ENCODE measurements around the gene HCN2.
"Not testable (repeated sequence)": the region's sequence is repeated elsewhere in the genome, so short reads cannot be mapped to it uniquely, and the experiment has no call there.

The HCN2 gene

GRCh38 chr19:584240-585001 lies 5.3 kb upstream of the HCN2 start:
- Histone ChIP-seq H3K18ac (ENCODE audit: low read depth in 1 of 2, low read length in 2 of 2) (peak overlapping the region in 1 of 2 experiments; percentile 26), H3K27me3 (ENCODE audit: control insufficient read depth in 1 of 2, insufficient read depth in 1 of 2, low read length in 2 of 2) (peaks cover 8 to 14% of the 10 kb centered on the region in 2 experiments), H3K79me1 (replicated peaks; ENCODE audit: low read length, poor library complexity, severe bottlenecking) (peaks cover 19% of the 10 kb centered on the region), H4K91ac (ENCODE audit: low read length) (peak overlapping the region; percentile 0), H2AFZ (ENCODE audit: low read depth, low read length) (no peak overlapping the region), H3K4me1 (ENCODE audit: control insufficient read depth, insufficient read depth, low read depth, low read length) (peaks cover 76% of the 10 kb centered on the region), H4K8ac (ENCODE audit: low read length) (peak overlapping the region; percentile 48), H3K9ac (ENCODE audit: low read length) (no peak overlapping the region), H3K27ac (ENCODE audit: low read length, poor library complexity, severe bottlenecking) (no peak overlapping the region), H3K9me3 (ENCODE audit: control insufficient read depth, low read length) (no peaks in the 10 kb centered on the region), H3K14ac (ENCODE audit: low read length in 2 of 2) (no peak overlapping the region), H2BK5ac (ENCODE audit: low read depth, low read length, poor library complexity, severe bottlenecking) (no peak overlapping the region), H3K36me3 (ENCODE audit: control insufficient read depth in 1 of 2, insufficient read depth in 2 of 2, low read depth in 1 of 2, low read length in 2 of 2) (peaks cover 28 to 61% of the 10 kb centered on the region in 2 experiments), H3K4me2 (ENCODE audit: low read length, poor library complexity, severe bottlenecking) (no peak overlapping the region), H2AK5ac (ENCODE audit: low read length, severe bottlenecking) (peak overlapping the region; percentile 50), H3K23ac (ENCODE audit: low read length in 2 of 2) (peak overlapping the region in 1 of 2 experiments; percentile 19), H2BK15ac (ENCODE audit: low read depth, poor library complexity, severe bottlenecking) (no peak overlapping the region), H3K4me3 (ENCODE audit: insufficient read depth in 1 of 2, low read depth in 1 of 2, low read length in 2 of 2) (no peak overlapping the region), H2BK12ac (ENCODE audit: low read length in 2 of 2) (no peak overlapping the region), H3K4ac (ENCODE audit: low read depth in 1 of 2, low read length in 2 of 2) (peak overlapping the region in 1 of 2 experiments; percentile 6), H2BK120ac (ENCODE audit: low read depth, low read length) (no peak overlapping the region)
- peak; percentile 53 for DNase-seq
- 54% methylated on average over 38 of the region's 38 CpGs for WGBS

GRCh38 chr19:585146-585545 lies 4.5 kb upstream of the HCN2 start:
- not testable (repeated sequence) for H2AFZ ChIP-seq (ENCODE audit: low read depth, low read length); H3K27ac ChIP-seq (ENCODE audit: low read length, poor library complexity, severe bottlenecking)

GRCh38 chr19:585551-586110 lies 4.0 kb upstream of the HCN2 start:
- Histone ChIP-seq H3K4me2 (ENCODE audit: low read length, poor library complexity, severe bottlenecking) (no peak overlapping the region), H2BK12ac (ENCODE audit: low read length in 2 of 2) (no peak overlapping the region), H3K27ac (ENCODE audit: low read length, poor library complexity, severe bottlenecking) (no peak overlapping the region), H2AK5ac (ENCODE audit: low read length, severe bottlenecking) (no peak overlapping the region), H3K79me1 (replicated peaks; ENCODE audit: low read length, poor library complexity, severe bottlenecking) (peaks cover 20% of the 10 kb centered on the region), H2BK15ac (ENCODE audit: low read depth, poor library complexity, severe bottlenecking) (no peak overlapping the region), H2BK120ac (ENCODE audit: low read depth, low read length) (no peak overlapping the region), H4K8ac (ENCODE audit: low read length) (no peak overlapping the region), H3K9me3 (ENCODE audit: control insufficient read depth, low read length) (no peaks in the 10 kb centered on the region), H3K23ac (ENCODE audit: low read length in 2 of 2) (no peak overlapping the region), H3K4ac (ENCODE audit: low read depth in 1 of 2, low read length in 2 of 2) (no peak overlapping the region), H3K27me3 (ENCODE audit: control insufficient read depth in 1 of 2, insufficient read depth in 1 of 2, low read length in 2 of 2) (peaks cover 8 to 15% of the 10 kb centered on the region in 2 experiments), H3K36me3 (ENCODE audit: control insufficient read depth in 1 of 2, insufficient read depth in 2 of 2, low read depth in 1 of 2, low read length in 2 of 2) (peaks cover 24 to 49% of the 10 kb centered on the region in 2 experiments), H2AFZ (ENCODE audit: low read depth, low read length) (no peak overlapping the region), H3K4me1 (ENCODE audit: control insufficient read depth, insufficient read depth, low read depth, low read length) (peaks cover 75% of the 10 kb centered on the region), H3K4me3 (ENCODE audit: insufficient read depth in 1 of 2, low read depth in 1 of 2, low read length in 2 of 2) (no peak overlapping the region), H4K91ac (ENCODE audit: low read length) (no peak overlapping the region), H3K14ac (ENCODE audit: low read length in 2 of 2) (no peak overlapping the region), H3K9ac (ENCODE audit: low read length) (no peak overlapping the region), H3K18ac (ENCODE audit: low read depth in 1 of 2, low read length in 2 of 2) (no peak overlapping the region), H2BK5ac (ENCODE audit: low read depth, low read length, poor library complexity, severe bottlenecking) (no peak overlapping the region)
- 69% methylated on average over 8 of the region's 10 CpGs for WGBS
- DNase-seq, result no peak

More at GRCh38 chr19:585146-585545, 4.5 kb upstream of the HCN2 start:
- Histone ChIP-seq H3K36me3 (ENCODE audit: control insufficient read depth in 1 of 2, insufficient read depth in 2 of 2, low read depth in 1 of 2, low read length in 2 of 2) (peaks cover 24 to 53% of the 10 kb centered on the region in 2 experiments), H3K79me1 (replicated peaks; ENCODE audit: low read length, poor library complexity, severe bottlenecking) (peaks cover 19% of the 10 kb centered on the region), H3K4me1 (ENCODE audit: control insufficient read depth, insufficient read depth, low read depth, low read length) (peaks cover 75% of the 10 kb centered on the region), H3K27me3 (ENCODE audit: control insufficient read depth in 1 of 2, insufficient read depth in 1 of 2, low read length in 2 of 2) (peaks cover 8 to 14% of the 10 kb centered on the region in 2 experiments)
- not testable (repeated sequence) for H3K4ac ChIP-seq (ENCODE audit: low read depth in 1 of 2, low read length in 2 of 2); H4K8ac ChIP-seq (ENCODE audit: low read length); DNase-seq; H3K4me3 ChIP-seq (ENCODE audit: insufficient read depth in 1 of 2, low read depth in 1 of 2, low read length in 2 of 2); H2BK12ac ChIP-seq (ENCODE audit: low read length in 2 of 2); H4K91ac ChIP-seq (ENCODE audit: low read length); H2AK5ac ChIP-seq (ENCODE audit: low read length, severe bottlenecking); H3K4me2 ChIP-seq (ENCODE audit: low read length, poor library complexity, severe bottlenecking); H3K14ac ChIP-seq (ENCODE audit: low read length in 2 of 2); H2BK15ac ChIP-seq (ENCODE audit: low read depth, poor library complexity, severe bottlenecking); H3K9ac ChIP-seq (ENCODE audit: low read length); H3K18ac ChIP-seq (ENCODE audit: low read depth in 1 of 2, low read length in 2 of 2); H2BK5ac ChIP-seq (ENCODE audit: low read depth, low read length, poor library complexity, severe bottlenecking); H2BK120ac ChIP-seq (ENCODE audit: low read depth, low read length); H3K9me3 ChIP-seq (ENCODE audit: control insufficient read depth, low read length); H3K23ac ChIP-seq (ENCODE audit: low read length in 2 of 2)
- 92% methylated on average over 27 of the region's 34 CpGs for WGBS

- Histone ChIP-seq H2AK5ac (ENCODE audit: low read length, severe bottlenecking) (no peak overlapping the region), H2BK15ac (ENCODE audit: low read depth, poor library complexity, severe bottlenecking) (no peak overlapping the region), H3K4ac (ENCODE audit: low read depth in 1 of 2, low read length in 2 of 2) (peak overlapping the region in 1 of 2 experiments; percentile 62), H2AFZ (ENCODE audit: low read depth, low read length) (no peak overlapping the region), H2BK120ac (ENCODE audit: low read depth, low read length) (no peak overlapping the region), H3K9me3 (ENCODE audit: control insufficient read depth, low read length) (no peaks in the 10 kb centered on the region), H3K23ac (ENCODE audit: low read length in 2 of 2) (no peak overlapping the region), H4K91ac (ENCODE audit: low read length) (no peak overlapping the region), H3K18ac (ENCODE audit: low read depth in 1 of 2, low read length in 2 of 2) (peak overlapping the region; percentile 6 to 63), H3K14ac (ENCODE audit: low read length in 2 of 2) (no peak overlapping the region), H3K27ac (ENCODE audit: low read length, poor library complexity, severe bottlenecking) (no peak overlapping the region), H3K9ac (ENCODE audit: low read length) (no peak overlapping the region), H3K4me3 (ENCODE audit: insufficient read depth in 1 of 2, low read depth in 1 of 2, low read length in 2 of 2) (no peak overlapping the region), H2BK5ac (ENCODE audit: low read depth, low read length, poor library complexity, severe bottlenecking) (peak overlapping the region; percentile 12), H3K27me3 (ENCODE audit: control insufficient read depth in 1 of 2, insufficient read depth in 1 of 2, low read length in 2 of 2) (peaks cover 14 to 41% of the 10 kb centered on the region in 2 experiments), H3K4me1 (ENCODE audit: control insufficient read depth, insufficient read depth, low read depth, low read length) (peaks cover 70% of the 10 kb centered on the region), H2BK12ac (ENCODE audit: low read length in 2 of 2) (peak overlapping the region in 1 of 2 experiments; percentile 69), H3K4me2 (ENCODE audit: low read length, poor library complexity, severe bottlenecking) (peak overlapping the region; percentile 23), H3K36me3 (ENCODE audit: control insufficient read depth in 1 of 2, insufficient read depth in 2 of 2, low read depth in 1 of 2, low read length in 2 of 2) (peaks cover 7 to 25% of the 10 kb centered on the region in 2 experiments), H4K8ac (ENCODE audit: low read length) (peak overlapping the region; percentile 8), H3K79me1 (replicated peaks; ENCODE audit: low read length, poor library complexity, severe bottlenecking) (peaks cover 14% of the 10 kb centered on the region)
- DNase-seq, result peak; percentile 81
- WGBS, result 36% methylated on average over 41 of the region's 41 CpGs
Observed at GRCh38 chr19:588093-588740, 1.5 kb upstream of the HCN2 start.

Data from mesenchymal stem cell (in vitro differentiated cells and primary cell).